Trophoblast cell (in vitro differentiated cells and primary cell): ENCODE results near the gene PRSS8.
"Not testable (repeated sequence)": the region's sequence is repeated elsewhere in the genome, so short reads cannot be mapped to it uniquely, and the experiment has no call there.

Experiments used
- DNase-seq, 2 donors: peaks; one replicate each; pipeline ENCODE4 v3.0.0-alpha.2; 2016
- H2AFZ ChIP-seq: 2 replicates; pipeline ENCODE4 v1.6.1; 2013; ENCODE audit warnings: low read length, moderate library complexity, mild to moderate bottlenecking; ENCODE audit not compliant: insufficient read depth, poor library complexity
- H2AK5ac ChIP-seq: 2 replicates; pipeline ENCODE4 v1.6.1; 2013; ENCODE audit warnings: mild to moderate bottlenecking, low read length
- H2BK120ac ChIP-seq: 2 replicates; pipeline ENCODE4 v1.6.1; 2013; ENCODE audit warnings: low read length, mild to moderate bottlenecking, moderate library complexity; ENCODE audit not compliant: insufficient read depth, poor library complexity
- H2BK12ac ChIP-seq: 2 replicates; pipeline ENCODE4 v1.6.1; 2013; ENCODE audit warnings: mild to moderate bottlenecking, low read length, moderate library complexity
- H2BK5ac ChIP-seq: 2 replicates; pipeline ENCODE4 v1.6.1; 2013; ENCODE audit warnings: low read length, low read depth, moderate library complexity, mild to moderate bottlenecking; ENCODE audit not compliant: poor library complexity
- H3K14ac ChIP-seq: 2 replicates; pipeline ENCODE4 v1.6.1; 2013; ENCODE audit warnings: mild to moderate bottlenecking, low read length
- H3K18ac ChIP-seq: 2 replicates; pipeline ENCODE4 v1.6.1; 2013; ENCODE audit warnings: mild to moderate bottlenecking, low read length
- H3K23ac ChIP-seq: 2 replicates; pipeline ENCODE4 v1.6.1; 2013; ENCODE audit warnings: low read length
- H3K27ac ChIP-seq: 2 replicates; pipeline ENCODE4 v1.5.1; 2013; ENCODE audit warnings: low read depth, mild to moderate bottlenecking, inconsistent platforms, low read length, moderate library complexity
- H3K27me3 ChIP-seq: 2 replicates; pipeline ENCODE4 v1.6.1; 2013; ENCODE audit warnings: inconsistent platforms, mild to moderate bottlenecking, low read length, moderate library complexity; ENCODE audit not compliant: insufficient read depth
- H3K36me3 ChIP-seq, 2 experiments: 1 replicate in 1 of 2; 2 replicates in 1 of 2; pipeline ENCODE4 v1.6.1; 2013; ENCODE audit warnings: low read length in 2 of 2, mild to moderate bottlenecking in 2 of 2, moderate library complexity in 1 of 2; ENCODE audit not compliant: insufficient read depth in 2 of 2, control insufficient read depth in 1 of 2
- H3K4ac ChIP-seq: 2 replicates; pipeline ENCODE4 v1.6.1; 2013; ENCODE audit warnings: low read depth, mild to moderate bottlenecking, low read length, moderate library complexity
- H3K4me1 ChIP-seq, 2 experiments: 1 replicate in 1 of 2; 2 replicates in 1 of 2; pipeline ENCODE4 v1.6.1; 2013; ENCODE audit warnings: low read length in 2 of 2, mild to moderate bottlenecking in 2 of 2, moderate library complexity in 1 of 2; ENCODE audit not compliant: insufficient read depth in 2 of 2, control insufficient read depth in 1 of 2
- H3K4me2 ChIP-seq: 2 replicates; pipeline ENCODE4 v1.6.1; 2013; ENCODE audit warnings: inconsistent platforms, mild to moderate bottlenecking, low read length, moderate library complexity
- H3K4me3 ChIP-seq: 2 replicates; pipeline ENCODE4 v1.5.1; 2013; ENCODE audit warnings: mild to moderate bottlenecking, low read depth, low read length, inconsistent platforms
- H3K79me1 ChIP-seq: one replicate; pipeline ENCODE4 v1.6.1; 2013; ENCODE audit warnings: low read length
- H3K79me2 ChIP-seq: 2 replicates; pipeline ENCODE4 v1.6.1; 2013; ENCODE audit warnings: low read length, mild to moderate bottlenecking; ENCODE audit not compliant: control insufficient read depth, insufficient read depth, poor library complexity
- H3K9ac ChIP-seq: 2 replicates; pipeline ENCODE4 v1.6.1; 2013; ENCODE audit warnings: mild to moderate bottlenecking, low read length
- H3K9me3 ChIP-seq: 2 replicates; pipeline ENCODE4 v1.6.1; 2013; ENCODE audit warnings: low read depth, mild to moderate bottlenecking, control low read depth, inconsistent platforms, low read length; ENCODE audit not compliant: insufficient read depth
- H4K12ac ChIP-seq: 2 replicates; pipeline ENCODE4 v1.6.1; 2013; ENCODE audit warnings: low read depth, mild to moderate bottlenecking, low read length, moderate library complexity
- H4K8ac ChIP-seq: 2 replicates; pipeline ENCODE4 v1.6.1; 2013; ENCODE audit warnings: low read depth, mild to moderate bottlenecking, low read length, moderate library complexity
- H4K91ac ChIP-seq: one replicate; pipeline ENCODE4 v1.6.1; 2013; ENCODE audit warnings: low read depth, mild to moderate bottlenecking, low read length, moderate library complexity
- WGBS: extraction: QIAGEN DNeasy Blood & Tissue Kit; methylation state at CpG from one replicate; pipeline ENCODE4 v1.1.7; 2013; ENCODE audit warnings: missing lambda C conversion rate; ENCODE audit not compliant: insufficient read length, insufficient coverage; ENCODE audit errors: extremely low coverage; 5-methylcytosine and 5-hydroxymethylcytosine counted together

PRSS8 gene

GRCh38 chr16:31148281-31148728 lies 12.8 kb upstream of the PRSS8 start:
- H3K79me1 ChIP-seq, result no peaks in the 10 kb centered on the region
- DNase-seq, result peak in 1 of 2 donors; percentile 55
- H3K18ac ChIP-seq, result no peak overlapping the region
- no peak overlapping the region for H4K8ac ChIP-seq
- H3K27me3 ChIP-seq, result no peaks in the 10 kb centered on the region
- H3K4me1 ChIP-seq, result peaks cover 0 to 6% of the 10 kb centered on the region in 2 experiments
- H3K23ac ChIP-seq, result no peak overlapping the region
- H4K91ac ChIP-seq, result no peak overlapping the region
- H2AFZ ChIP-seq, result no peak overlapping the region
- no peak overlapping the region for H3K9ac ChIP-seq
- no peak overlapping the region for H3K27ac ChIP-seq
- H4K12ac ChIP-seq, result no peak overlapping the region
- peak overlapping the region; percentile 57 for H3K4me3 ChIP-seq
- H2BK12ac ChIP-seq, result no peak overlapping the region
- peak overlapping the region; percentile 40 for H3K4me2 ChIP-seq
- no peak overlapping the region for H3K14ac ChIP-seq
- H2BK5ac ChIP-seq, result no peak overlapping the region
- no peak overlapping the region for H3K4ac ChIP-seq
- H3K79me2 ChIP-seq, result no peaks in the 10 kb centered on the region
- H2AK5ac ChIP-seq, result no peak overlapping the region
- no peaks in the 10 kb centered on the region for H3K36me3 ChIP-seq
- H3K9me3 ChIP-seq, result no peaks in the 10 kb centered on the region
- no peak overlapping the region for H2BK120ac ChIP-seq
- no CpG with 5 or more reads among the region's 40 CpGs for WGBS

DNA sequence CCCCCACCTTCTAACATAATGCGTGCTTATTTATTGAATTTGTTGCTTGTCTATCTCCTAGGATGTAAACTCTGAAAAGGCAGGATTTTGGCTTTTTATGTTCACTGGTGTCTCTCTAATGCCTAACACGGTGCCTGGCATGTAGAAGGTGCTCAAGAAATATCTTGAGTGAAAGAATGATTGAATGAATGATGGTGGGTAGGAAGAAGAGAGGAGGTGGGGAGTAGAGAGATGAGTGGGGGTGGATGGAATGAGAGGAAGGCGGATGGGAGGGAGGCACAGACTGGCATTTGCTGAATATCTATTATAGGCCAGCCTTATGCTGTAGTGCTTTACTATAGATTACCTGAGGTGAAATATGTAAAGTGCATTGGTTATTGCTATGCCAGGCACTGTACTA lies 12.0 kb upstream of the PRSS8 start:
- Histone ChIP-seq H3K79me1 (peaks cover 3% of the 10 kb centered on the region), H4K8ac (no peak overlapping the region), H2AFZ (no peak overlapping the region), H3K9ac (no peak overlapping the region), H3K4me3 (no peak overlapping the region), H3K9me3 (peaks cover 2% of the 10 kb centered on the region), H4K12ac (no peak overlapping the region), H3K27ac (no peak overlapping the region), H3K18ac (no peak overlapping the region), H2BK120ac (no peak overlapping the region), H4K91ac (no peak overlapping the region), H3K79me2 (peaks cover 2% of the 10 kb centered on the region), H3K36me3 (no peaks in the 10 kb centered on the region), H3K4ac (no peak overlapping the region), H3K23ac (no peak overlapping the region), H2AK5ac (no peak overlapping the region), H3K4me2 (no peak overlapping the region), H3K27me3 (no peaks in the 10 kb centered on the region), H3K4me1 (peaks cover 4 to 10% of the 10 kb centered on the region in 2 experiments), H3K14ac (no peak overlapping the region), H2BK5ac (no peak overlapping the region), H2BK12ac (no peak overlapping the region)
- DNase-seq, result no peak
- no CpG with 5 or more reads among the region's 3 CpGs for WGBS

DNA sequence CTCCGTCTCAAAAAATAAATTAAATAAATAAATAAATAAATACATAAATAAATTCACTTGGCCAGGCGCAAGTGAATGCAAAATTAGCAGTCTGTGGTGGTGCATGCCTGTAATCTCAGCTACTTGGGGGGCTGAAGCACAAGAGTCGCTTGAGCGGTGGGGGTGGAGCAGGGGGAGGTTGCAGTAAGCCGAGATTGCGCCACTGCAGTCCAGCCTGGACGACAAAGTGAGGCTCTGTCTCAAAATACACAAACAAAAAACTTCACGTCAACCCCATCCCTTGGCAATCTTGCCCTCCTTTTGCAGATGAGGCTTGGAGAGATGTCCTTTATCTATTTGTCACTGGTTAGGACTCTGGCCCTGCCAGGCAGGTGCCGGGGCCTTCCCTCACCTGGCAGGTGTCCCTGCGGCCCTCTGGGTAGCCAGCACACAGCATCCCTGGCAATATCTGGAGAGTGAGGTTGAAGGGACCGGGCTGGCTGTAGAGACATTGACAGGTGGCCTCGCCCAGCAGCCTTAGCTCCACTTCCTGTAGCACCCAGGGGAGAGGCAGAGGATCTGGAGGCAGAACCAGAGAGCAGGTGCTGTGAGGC lies 10.0 kb upstream of the PRSS8 start:
- H2AK5ac ChIP-seq, result no peak overlapping the region
- H3K79me2 ChIP-seq, result peaks cover 3% of the 10 kb centered on the region
- H2BK120ac ChIP-seq, result no peak overlapping the region
- H3K27ac ChIP-seq, result no peak overlapping the region
- H3K9me3 ChIP-seq, result peaks cover 2% of the 10 kb centered on the region
- no peak overlapping the region for H3K4ac ChIP-seq
- no peak overlapping the region for H3K4me3 ChIP-seq
- H3K9ac ChIP-seq, result no peak overlapping the region
- no peak overlapping the region for H3K4me2 ChIP-seq
- no peak overlapping the region for H2BK5ac ChIP-seq
- no peak overlapping the region for H3K18ac ChIP-seq
- H2BK12ac ChIP-seq, result no peak overlapping the region
- H3K36me3 ChIP-seq, result no peaks in the 10 kb centered on the region
- H3K79me1 ChIP-seq, result peaks cover 11% of the 10 kb centered on the region
- no peaks in the 10 kb centered on the region for H3K27me3 ChIP-seq
- H3K23ac ChIP-seq, result no peak overlapping the region
- H4K12ac ChIP-seq, result no peak overlapping the region
- no peak overlapping the region for H4K8ac ChIP-seq
- no peak for DNase-seq
- H4K91ac ChIP-seq, result no peak overlapping the region
- H3K4me1 ChIP-seq, result peaks cover 10 to 17% of the 10 kb centered on the region in 2 experiments
- WGBS, result no CpG with 5 or more reads among the region's 12 CpGs
- H2AFZ ChIP-seq, result no peak overlapping the region
- H3K14ac ChIP-seq, result no peak overlapping the region

GRCh38 chr16:31144418-31144817 lies 8.9 kb upstream of the PRSS8 start:
- H3K14ac ChIP-seq, H4K12ac ChIP-seq, H3K4me2 ChIP-seq, H4K91ac ChIP-seq, H2BK120ac ChIP-seq, H3K27me3 ChIP-seq, H3K27ac ChIP-seq, H3K79me2 ChIP-seq, H4K8ac ChIP-seq, H3K23ac ChIP-seq, H2BK12ac ChIP-seq, H3K9ac ChIP-seq, H3K4ac ChIP-seq, H2AK5ac ChIP-seq, H2AFZ ChIP-seq, DNase-seq, H3K18ac ChIP-seq, H2BK5ac ChIP-seq, H3K4me3 ChIP-seq, H3K9me3 ChIP-seq, H3K36me3 ChIP-seq: not testable (repeated sequence)
- no CpG with 5 or more reads among the region's 7 CpGs for WGBS
- Histone ChIP-seq H3K79me1 (peaks cover 11% of the 10 kb centered on the region), H3K4me1 (peaks cover 12 to 17% of the 10 kb centered on the region in 2 experiments)
